Fibroblast of lung (primary cell): ENCODE data around the gene FMNL1.

Experiments
- CTCF ChIP-seq, 2 donors: IDR thresholded peaks in 1 of 2; conservative IDR thresholded peaks in 1 of 2; 1 replicate in 1 of 2; 2 replicates in 1 of 2; pipeline ENCODE4 v1.5.1; 2011 to 2012; ENCODE audit warnings: low read length in 2 of 2, control low read depth in 1 of 2, inconsistent platforms in 1 of 2, low read depth in 1 of 2, mild to moderate bottlenecking in 1 of 2
- EZH2 ChIP-seq: IDR thresholded peaks from 2 replicates; pipeline ENCODE4 v1.5.1; 2012; ENCODE audit warnings: low read length, control low read depth, mild to moderate bottlenecking; ENCODE audit errors: missing control alignments

- TF ChIP-seq CTCF (conservative IDR thresholded peaks at IDR 0.05 in 1 of 2, IDR thresholded peaks at IDR 0.05 in 1 of 2; ENCODE audit: low read depth in 1 of 2, low read length in 2 of 2) (no peak), EZH2 (no peak)
Measured at GRCh38 chr17:45276031-45276430, 54.3 kb downstream of the FMNL1 start.
